GM12878 (cell line): ENCODE data around the gene MALRD1. TPM values are rescaled to one million over a fixed set of nuclear protein-coding genes. Genes with fewer than 3 reads are reported as not detected.

Source experiments
- ATAC-seq: fragments of 200-7000 bp; cut with Tn5 transposase; 3 replicates; pipeline ENCODE4 v1.9.1; 2020; ENCODE audit warnings: mild to moderate bottlenecking, moderate library complexity
- BruUV-seq: library from RNA; stranded (reverse); fragments of 400-500 nt; replicated peaks from 2 replicates; lab custom pipeline; 2021; lab: Mats Ljungman, UMichigan
- CTCF ChIA-PET: fragments of 300-600 bp; sonication (Branson Sonifier 250); formaldehyde crosslinking; extraction: SDS; loops from one replicate; lab custom pipeline; 2021; ENCODE audit warnings: inconsistent platforms; lab: Yijun Ruan, JAX
- POLR2A ChIA-PET: fragments of 350-600 bp; formaldehyde crosslinking; extraction: SDS; loops from one replicate; lab custom pipeline; 2021; ENCODE audit warnings: inconsistent platforms; lab: Charles Lee
- RAD21 ChIA-PET: fragments of 300-600 bp; sonication (Branson Sonifier 250); formaldehyde crosslinking; loops from one replicate; lab custom pipeline; 2023; ENCODE audit warnings: antibody characterized with exemption; ENCODE audit not compliant: unreplicated experiment; lab: Charles Lee
- SMC1A ChIA-PET: fragments of 300-600 bp; sonication (Branson Sonifier 250); formaldehyde crosslinking; loops from one replicate; lab custom pipeline; 2023; ENCODE audit not compliant: unreplicated experiment, uncharacterized antibody; lab: Charles Lee
- DNase-seq: peaks from one replicate; pipeline ENCODE4 v3.0.0-alpha.2; 2011; ENCODE audit warnings: low read depth, low spot score
- FAIRE-seq: peaks from 3 replicates; lab custom pipeline; 2011; peaks lifted over from hg19 to GRCh38; lab: Jason Lieb, UNC
- H2AFZ ChIP-seq: 2 replicates; pipeline ENCODE4 v1.6.0; 2011; ENCODE audit warnings: low read depth, low read length, control low read depth; ENCODE audit not compliant: control insufficient read depth
- H3K27ac ChIP-seq: 2 replicates; pipeline ENCODE4 v1.5.1; 2011; ENCODE audit warnings: control low read depth; ENCODE audit not compliant: control insufficient read depth, insufficient read depth
- H3K27me3 ChIP-seq, 2 experiments: replicated peaks in 1 of 2; 2 replicates each; pipeline versions ENCODE4 v1.6.0 to v1.6.1; 2011; ENCODE audit warnings: low read length in 1 of 2; ENCODE audit not compliant: control insufficient read depth in 2 of 2, insufficient read depth in 2 of 2
- H3K36me3 ChIP-seq, 2 experiments: 2 replicates each; pipeline ENCODE4 v1.5.1; 2011; ENCODE audit warnings: low read length in 1 of 2; ENCODE audit not compliant: control insufficient read depth in 2 of 2, insufficient read depth in 2 of 2
- H3K4me1 ChIP-seq: 2 replicates; pipeline ENCODE4 v1.6.1; 2011; ENCODE audit warnings: mild to moderate bottlenecking, low read length, moderate library complexity, mixed read lengths; ENCODE audit not compliant: control insufficient read depth, insufficient read depth
- H3K4me2 ChIP-seq: 2 replicates; pipeline ENCODE4 v1.6.0; 2011; ENCODE audit warnings: control low read depth; ENCODE audit not compliant: control insufficient read depth, insufficient read depth
- H3K4me3 ChIP-seq: fragments of 200-600 bp; sonication (generic); 2 replicates; pipeline ENCODE4 v1.5.1; 2016
- H3K79me2 ChIP-seq: 2 replicates; pipeline ENCODE4 v1.6.0; 2011; ENCODE audit warnings: low read length; ENCODE audit not compliant: control insufficient read depth, insufficient read depth
- H3K9ac ChIP-seq: 2 replicates; pipeline ENCODE4 v1.8.0; 2011; ENCODE audit warnings: low read length, control low read depth, mixed read lengths; ENCODE audit not compliant: control insufficient read depth, insufficient read depth
- H3K9me3 ChIP-seq: replicated peaks from 3 replicates; pipeline ENCODE4 v1.5.1; 2011; ENCODE audit warnings: mild to moderate bottlenecking, low read length; ENCODE audit not compliant: control insufficient read depth, insufficient read depth
- H4K20me1 ChIP-seq: 2 replicates; pipeline ENCODE4 v1.6.0; 2011; ENCODE audit not compliant: control insufficient read depth, insufficient read depth
- BMI1 ChIP-seq: fragments of 450-650 bp; IDR thresholded peaks from 2 replicates; pipeline ENCODE4 v1.6.1; 2016; ENCODE audit warnings: mild to moderate bottlenecking, moderate library complexity, borderline replicate concordance
- GABPA ChIP-seq: IDR thresholded peaks from 2 replicates; pipeline ENCODE4 v1.6.1; 2014; ENCODE audit warnings: antibody characterized with exemption, low read depth, mild to moderate bottlenecking, inconsistent platforms
- IKZF1 ChIP-seq: fragments of 450-650 bp; conservative IDR thresholded peaks from 2 replicates; pipeline ENCODE4 v1.6.1; 2017; ENCODE audit warnings: antibody characterized with exemption, mild to moderate bottlenecking
- MEF2A ChIP-seq: IDR thresholded peaks from 2 replicates; pipeline ENCODE4 v1.6.1; 2011; ENCODE audit warnings: low read depth, mild to moderate bottlenecking, low read length, moderate library complexity; ENCODE audit not compliant: insufficient read depth
- ZBED1 ChIP-seq: IDR thresholded peaks from 2 replicates; pipeline ENCODE4 v1.6.1; 2016; ENCODE audit warnings: borderline replicate concordance
- WGBS: methylation state at CpG from one replicate; pipeline ENCODE4 v1.1.6; 2016; ENCODE audit warnings: low lambda C conversion rate; ENCODE audit not compliant: insufficient replicate concordance, insufficient coverage; ENCODE audit errors: missing lambda C conversion rate; 5-methylcytosine and 5-hydroxymethylcytosine counted together
- in situ Hi-C: fragments of 300-500 bp; cut with MboI; formaldehyde crosslinking; loops from 9 replicates; pipeline ENCODE4 v1.14.3; 2018; ENCODE audit warnings: mixed read lengths
- intact Hi-C: fragments of 100-400 bp; cut with micrococcal nuclease; formaldehyde crosslinking; loops from one replicate; pipeline ENCODE4 v1.14.2; 2022; ENCODE audit not compliant: unreplicated experiment
- polyA plus RNA-seq, 11 experiments: library from polyadenylated mRNA; depleted of rRNA in 4 of 11; unstranded in 6 of 11; stranded (reverse) in 5 of 11; fragments of >200 nt; fragmentation: Nextera tagmentation in 4 of 11; fragmentation: Illumina TruSeq in 1 of 11; extraction: Ambion mirVana in 4 of 11; extraction: Trizol in 1 of 11; gene quantifications; 1 replicate in 1 of 11; 2 replicates in 10 of 11; pipeline versions ENCODE4 v1.2.1 to v1.2.3, GENCODE V29; 2011 to 2016; ENCODE audit warnings: inconsistent platforms in 2 of 11, missing spikeins in 2 of 11, low read depth in 1 of 11
- total RNA-seq, 4 experiments: library from RNA; depleted of rRNA in 3 of 4; stranded (reverse); fragments of >200 nt in 3 of 4; fragmentation: Illumina TruSeq in 1 of 4; extraction: Trizol in 1 of 4; gene quantifications; 2 replicates each; pipeline versions ENCODE4 v1.2.1 to v1.2.3, GENCODE V29; 2013 to 2021
- TF ChIP-seq, protein P1 (sequence below): fragments of 150-350 bp; IDR thresholded peaks from 2 replicates; pipeline ENCODE4 v1.6.1; 2016; ENCODE audit warnings: low read depth, low read length
- TF ChIP-seq, protein P2 (sequence below): fragments of 450-650 bp; IDR thresholded peaks from 2 replicates; pipeline ENCODE4 v1.6.1; 2018; ENCODE audit warnings: mild to moderate bottlenecking, low read depth, moderate library complexity; ENCODE audit not compliant: partially characterized antibody
- TF ChIP-seq, protein P3 (sequence below): fragments of 450-650 bp; IDR thresholded peaks from 2 replicates; pipeline ENCODE4 v1.6.1; 2016; ENCODE audit warnings: mild to moderate bottlenecking
- TF ChIP-seq, protein P4 (sequence below), 3 experiments: IDR thresholded peaks in 2 of 3; conservative IDR thresholded peaks in 1 of 3; 2 replicates each; pipeline ENCODE4 v1.5.1; 2011; ENCODE audit warnings: low read depth in 3 of 3, low read length in 3 of 3, mild to moderate bottlenecking in 3 of 3, control low read depth in 2 of 3, moderate library complexity in 2 of 3, inconsistent platforms in 1 of 3, mixed read lengths in 1 of 3; ENCODE audit not compliant: control insufficient read depth in 2 of 3, insufficient read depth in 1 of 3; ENCODE audit errors: extremely low read depth in 1 of 3
- TF ChIP-seq, protein P5 (sequence below): fragments of 450-650 bp; IDR thresholded peaks from 2 replicates; pipeline ENCODE4 v1.6.1; 2017; ENCODE audit warnings: antibody characterized with exemption, mild to moderate bottlenecking, moderate library complexity

The MALRD1 gene
- total and polyA plus RNA-seq, 10 of the 15 experiments (the other 5 are each of a cell fraction or from before 2014, with no cell fraction given), result 0.12 to 6.6 (median 0.26) TPM; not detected in 2

DNA sequence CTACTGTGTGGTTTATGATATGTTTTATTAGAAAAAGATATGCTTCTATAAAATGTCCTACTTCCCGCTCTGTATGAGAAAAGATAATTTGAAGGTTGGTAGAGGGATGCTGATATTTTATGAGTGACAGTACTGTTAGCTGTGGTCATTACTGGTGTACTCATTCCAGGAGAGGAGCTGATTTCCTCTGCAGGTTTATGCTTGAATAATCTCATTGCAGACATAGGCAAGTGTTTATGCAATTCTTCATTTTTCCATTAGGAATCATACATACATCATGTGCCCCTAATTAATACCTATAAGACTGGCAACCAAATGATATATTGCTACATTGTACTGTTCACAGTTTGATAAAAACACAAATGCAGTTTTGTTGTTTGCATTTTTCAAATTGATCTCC is 269.4 kb downstream of the MALRD1 start:
- H3K4me1 ChIP-seq, result no peaks in the 10 kb centered on the region
- no peak overlapping the region for H3K27ac ChIP-seq
- ChIA-PET CTCF (no interaction called here), POLR2A (no interaction called here), SMC1A (no interaction called here), RAD21 (no interaction called here)
- ATAC-seq (no peak), FAIRE-seq (no peak), DNase-seq (no peak)
- no peak overlapping the region for H3K4me2 ChIP-seq
- H3K36me3 ChIP-seq, result no peaks in the 10 kb centered on the region
- no peak overlapping the region for H3K4me3 ChIP-seq
- in situ Hi-C loops (no loop called here), intact Hi-C loops (no loop called here)
- no peak overlapping the region for H2AFZ ChIP-seq
- no peaks in the 10 kb centered on the region for H3K79me2 ChIP-seq
- H4K20me1 ChIP-seq, result no peaks in the 10 kb centered on the region
- no TSS peak for BruUV-seq
- H3K27me3 ChIP-seq, result no peaks in the 10 kb centered on the region
- H3K9ac ChIP-seq, result no peak overlapping the region
- WGBS, result 0% methylated on average over 1 of the region's 1 CpG
- no peaks in the 10 kb centered on the region for H3K9me3 ChIP-seq
- TF ChIP-seq ZBED1, result no peak
- TF ChIP-seq, protein P1, sequence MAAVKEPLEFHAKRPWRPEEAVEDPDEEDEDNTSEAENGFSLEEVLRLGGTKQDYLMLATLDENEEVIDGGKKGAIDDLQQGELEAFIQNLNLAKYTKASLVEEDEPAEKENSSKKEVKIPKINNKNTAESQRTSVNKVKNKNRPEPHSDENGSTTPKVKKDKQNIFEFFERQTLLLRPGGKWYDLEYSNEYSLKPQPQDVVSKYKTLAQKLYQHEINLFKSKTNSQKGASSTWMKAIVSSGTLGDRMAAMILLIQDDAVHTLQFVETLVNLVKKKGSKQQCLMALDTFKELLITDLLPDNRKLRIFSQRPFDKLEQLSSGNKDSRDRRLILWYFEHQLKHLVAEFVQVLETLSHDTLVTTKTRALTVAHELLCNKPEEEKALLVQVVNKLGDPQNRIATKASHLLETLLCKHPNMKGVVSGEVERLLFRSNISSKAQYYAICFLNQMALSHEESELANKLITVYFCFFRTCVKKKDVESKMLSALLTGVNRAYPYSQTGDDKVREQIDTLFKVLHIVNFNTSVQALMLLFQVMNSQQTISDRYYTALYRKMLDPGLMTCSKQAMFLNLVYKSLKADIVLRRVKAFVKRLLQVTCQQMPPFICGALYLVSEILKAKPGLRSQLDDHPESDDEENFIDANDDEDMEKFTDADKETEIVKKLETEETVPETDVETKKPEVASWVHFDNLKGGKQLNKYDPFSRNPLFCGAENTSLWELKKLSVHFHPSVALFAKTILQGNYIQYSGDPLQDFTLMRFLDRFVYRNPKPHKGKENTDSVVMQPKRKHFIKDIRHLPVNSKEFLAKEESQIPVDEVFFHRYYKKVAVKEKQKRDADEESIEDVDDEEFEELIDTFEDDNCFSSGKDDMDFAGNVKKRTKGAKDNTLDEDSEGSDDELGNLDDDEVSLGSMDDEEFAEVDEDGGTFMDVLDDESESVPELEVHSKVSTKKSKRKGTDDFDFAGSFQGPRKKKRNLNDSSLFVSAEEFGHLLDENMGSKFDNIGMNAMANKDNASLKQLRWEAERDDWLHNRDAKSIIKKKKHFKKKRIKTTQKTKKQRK, result no peak
- TF ChIP-seq, protein P2, sequence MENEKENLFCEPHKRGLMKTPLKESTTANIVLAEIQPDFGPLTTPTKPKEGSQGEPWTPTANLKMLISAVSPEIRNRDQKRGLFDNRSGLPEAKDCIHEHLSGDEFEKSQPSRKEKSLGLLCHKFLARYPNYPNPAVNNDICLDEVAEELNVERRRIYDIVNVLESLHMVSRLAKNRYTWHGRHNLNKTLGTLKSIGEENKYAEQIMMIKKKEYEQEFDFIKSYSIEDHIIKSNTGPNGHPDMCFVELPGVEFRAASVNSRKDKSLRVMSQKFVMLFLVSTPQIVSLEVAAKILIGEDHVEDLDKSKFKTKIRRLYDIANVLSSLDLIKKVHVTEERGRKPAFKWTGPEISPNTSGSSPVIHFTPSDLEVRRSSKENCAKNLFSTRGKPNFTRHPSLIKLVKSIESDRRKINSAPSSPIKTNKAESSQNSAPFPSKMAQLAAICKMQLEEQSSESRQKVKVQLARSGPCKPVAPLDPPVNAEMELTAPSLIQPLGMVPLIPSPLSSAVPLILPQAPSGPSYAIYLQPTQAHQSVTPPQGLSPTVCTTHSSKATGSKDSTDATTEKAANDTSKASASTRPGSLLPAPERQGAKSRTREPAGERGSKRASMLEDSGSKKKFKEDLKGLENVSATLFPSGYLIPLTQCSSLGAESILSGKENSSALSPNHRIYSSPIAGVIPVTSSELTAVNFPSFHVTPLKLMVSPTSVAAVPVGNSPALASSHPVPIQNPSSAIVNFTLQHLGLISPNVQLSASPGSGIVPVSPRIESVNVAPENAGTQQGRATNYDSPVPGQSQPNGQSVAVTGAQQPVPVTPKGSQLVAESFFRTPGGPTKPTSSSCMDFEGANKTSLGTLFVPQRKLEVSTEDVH, result no peak
- TF ChIP-seq, protein P3, sequence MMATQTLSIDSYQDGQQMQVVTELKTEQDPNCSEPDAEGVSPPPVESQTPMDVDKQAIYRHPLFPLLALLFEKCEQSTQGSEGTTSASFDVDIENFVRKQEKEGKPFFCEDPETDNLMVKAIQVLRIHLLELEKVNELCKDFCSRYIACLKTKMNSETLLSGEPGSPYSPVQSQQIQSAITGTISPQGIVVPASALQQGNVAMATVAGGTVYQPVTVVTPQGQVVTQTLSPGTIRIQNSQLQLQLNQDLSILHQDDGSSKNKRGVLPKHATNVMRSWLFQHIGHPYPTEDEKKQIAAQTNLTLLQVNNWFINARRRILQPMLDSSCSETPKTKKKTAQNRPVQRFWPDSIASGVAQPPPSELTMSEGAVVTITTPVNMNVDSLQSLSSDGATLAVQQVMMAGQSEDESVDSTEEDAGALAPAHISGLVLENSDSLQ, result no peak
- TF ChIP-seq, protein P4, sequence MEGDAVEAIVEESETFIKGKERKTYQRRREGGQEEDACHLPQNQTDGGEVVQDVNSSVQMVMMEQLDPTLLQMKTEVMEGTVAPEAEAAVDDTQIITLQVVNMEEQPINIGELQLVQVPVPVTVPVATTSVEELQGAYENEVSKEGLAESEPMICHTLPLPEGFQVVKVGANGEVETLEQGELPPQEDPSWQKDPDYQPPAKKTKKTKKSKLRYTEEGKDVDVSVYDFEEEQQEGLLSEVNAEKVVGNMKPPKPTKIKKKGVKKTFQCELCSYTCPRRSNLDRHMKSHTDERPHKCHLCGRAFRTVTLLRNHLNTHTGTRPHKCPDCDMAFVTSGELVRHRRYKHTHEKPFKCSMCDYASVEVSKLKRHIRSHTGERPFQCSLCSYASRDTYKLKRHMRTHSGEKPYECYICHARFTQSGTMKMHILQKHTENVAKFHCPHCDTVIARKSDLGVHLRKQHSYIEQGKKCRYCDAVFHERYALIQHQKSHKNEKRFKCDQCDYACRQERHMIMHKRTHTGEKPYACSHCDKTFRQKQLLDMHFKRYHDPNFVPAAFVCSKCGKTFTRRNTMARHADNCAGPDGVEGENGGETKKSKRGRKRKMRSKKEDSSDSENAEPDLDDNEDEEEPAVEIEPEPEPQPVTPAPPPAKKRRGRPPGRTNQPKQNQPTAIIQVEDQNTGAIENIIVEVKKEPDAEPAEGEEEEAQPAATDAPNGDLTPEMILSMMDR (IDR thresholded peaks at IDR 0.05 in 2 of 3, conservative IDR thresholded peaks at IDR 0.05 in 1 of 3; ENCODE audit: control insufficient read depth in 2 of 3, extremely low read depth in 1 of 3, insufficient read depth in 1 of 3, low read depth in 3 of 3, low read length in 3 of 3), result no peak
- TF ChIP-seq GABPA, result no peak
- TF ChIP-seq, protein P5, sequence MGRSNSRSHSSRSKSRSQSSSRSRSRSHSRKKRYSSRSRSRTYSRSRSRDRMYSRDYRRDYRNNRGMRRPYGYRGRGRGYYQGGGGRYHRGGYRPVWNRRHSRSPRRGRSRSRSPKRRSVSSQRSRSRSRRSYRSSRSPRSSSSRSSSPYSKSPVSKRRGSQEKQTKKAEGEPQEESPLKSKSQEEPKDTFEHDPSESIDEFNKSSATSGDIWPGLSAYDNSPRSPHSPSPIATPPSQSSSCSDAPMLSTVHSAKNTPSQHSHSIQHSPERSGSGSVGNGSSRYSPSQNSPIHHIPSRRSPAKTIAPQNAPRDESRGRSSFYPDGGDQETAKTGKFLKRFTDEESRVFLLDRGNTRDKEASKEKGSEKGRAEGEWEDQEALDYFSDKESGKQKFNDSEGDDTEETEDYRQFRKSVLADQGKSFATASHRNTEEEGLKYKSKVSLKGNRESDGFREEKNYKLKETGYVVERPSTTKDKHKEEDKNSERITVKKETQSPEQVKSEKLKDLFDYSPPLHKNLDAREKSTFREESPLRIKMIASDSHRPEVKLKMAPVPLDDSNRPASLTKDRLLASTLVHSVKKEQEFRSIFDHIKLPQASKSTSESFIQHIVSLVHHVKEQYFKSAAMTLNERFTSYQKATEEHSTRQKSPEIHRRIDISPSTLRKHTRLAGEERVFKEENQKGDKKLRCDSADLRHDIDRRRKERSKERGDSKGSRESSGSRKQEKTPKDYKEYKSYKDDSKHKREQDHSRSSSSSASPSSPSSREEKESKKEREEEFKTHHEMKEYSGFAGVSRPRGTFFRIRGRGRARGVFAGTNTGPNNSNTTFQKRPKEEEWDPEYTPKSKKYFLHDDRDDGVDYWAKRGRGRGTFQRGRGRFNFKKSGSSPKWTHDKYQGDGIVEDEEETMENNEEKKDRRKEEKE, result no peak
- TF ChIP-seq MEF2A, result no peak
- no peak for TF ChIP-seq IKZF1
- TF ChIP-seq BMI1, result no peak
